ENCODE measurements around the gene FCN1.

DNA sequence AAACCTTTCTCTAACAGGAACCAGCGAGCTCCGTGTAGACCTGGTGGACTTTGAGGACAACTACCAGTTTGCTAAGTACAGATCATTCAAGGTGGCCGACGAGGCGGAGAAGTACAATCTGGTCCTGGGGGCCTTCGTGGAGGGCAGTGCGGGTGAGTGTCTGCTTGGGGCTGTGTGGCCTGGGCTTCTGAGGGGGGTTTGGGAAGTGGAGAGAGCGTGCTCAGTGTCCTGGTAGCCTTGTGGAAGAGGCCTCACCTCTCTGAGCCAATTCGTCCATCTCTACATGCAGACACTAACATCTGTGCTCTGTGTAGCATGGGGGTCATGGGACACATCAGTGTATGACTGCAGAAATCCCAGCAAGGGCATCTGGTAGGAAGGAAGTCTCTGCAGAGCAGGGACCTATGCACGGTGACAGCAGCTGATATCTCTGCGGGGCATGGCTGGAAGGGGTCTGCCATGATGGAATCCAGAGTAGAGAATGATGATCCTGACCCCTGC, 31.2 kb downstream of the FCN1 start:
- TF ChIP-seq, protein P1, sequence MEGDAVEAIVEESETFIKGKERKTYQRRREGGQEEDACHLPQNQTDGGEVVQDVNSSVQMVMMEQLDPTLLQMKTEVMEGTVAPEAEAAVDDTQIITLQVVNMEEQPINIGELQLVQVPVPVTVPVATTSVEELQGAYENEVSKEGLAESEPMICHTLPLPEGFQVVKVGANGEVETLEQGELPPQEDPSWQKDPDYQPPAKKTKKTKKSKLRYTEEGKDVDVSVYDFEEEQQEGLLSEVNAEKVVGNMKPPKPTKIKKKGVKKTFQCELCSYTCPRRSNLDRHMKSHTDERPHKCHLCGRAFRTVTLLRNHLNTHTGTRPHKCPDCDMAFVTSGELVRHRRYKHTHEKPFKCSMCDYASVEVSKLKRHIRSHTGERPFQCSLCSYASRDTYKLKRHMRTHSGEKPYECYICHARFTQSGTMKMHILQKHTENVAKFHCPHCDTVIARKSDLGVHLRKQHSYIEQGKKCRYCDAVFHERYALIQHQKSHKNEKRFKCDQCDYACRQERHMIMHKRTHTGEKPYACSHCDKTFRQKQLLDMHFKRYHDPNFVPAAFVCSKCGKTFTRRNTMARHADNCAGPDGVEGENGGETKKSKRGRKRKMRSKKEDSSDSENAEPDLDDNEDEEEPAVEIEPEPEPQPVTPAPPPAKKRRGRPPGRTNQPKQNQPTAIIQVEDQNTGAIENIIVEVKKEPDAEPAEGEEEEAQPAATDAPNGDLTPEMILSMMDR (IDR thresholded peaks at IDR 0.05 in 4 of 5, conservative IDR thresholded peaks at IDR 0.05 in 1 of 5) = no peak
- TF ChIP-seq POLR2A (IDR thresholded peaks at IDR 0.05) = no peak
